Measurements from ENCODE around the gene GAS2L3.
"Not testable (repeated sequence)": the region's sequence is repeated elsewhere in the genome, so short reads cannot be mapped to it uniquely, and the experiment has no call there.

Gene GAS2L3

GRCh38 chr12:100610666-100611430 is 37.4 kb downstream of the GAS2L3 start:
- Histone ChIP-seq H3K9me3 (ENCODE audit: control insufficient read depth, insufficient read depth, low read length) (no peaks in the 10 kb centered on the region), H3K4me1 (ENCODE audit: control insufficient read depth, insufficient read depth, low read length) (no peaks in the 10 kb centered on the region), H3K9ac (ENCODE audit: low read depth, low read length) (no peak overlapping the region), H3K27ac (ENCODE audit: low read depth, low read length) (no peak overlapping the region), H3K36me3 (ENCODE audit: control insufficient read depth, insufficient read depth, low read length) (0 out of 2 replicates have a peak, but pooled peaks cover 3% of the 10 kb centered on the region), H3K4me3 (ENCODE audit: low read depth, low read length) (no peak overlapping the region), H3K27me3 (ENCODE audit: control insufficient read depth, insufficient read depth, low read length) (no peaks in the 10 kb centered on the region)

GRCh38 chr12:100612606-100613005 is 39.1 kb downstream of the GAS2L3 start:
- H3K9me3 ChIP-seq (ENCODE audit: control insufficient read depth, insufficient read depth, low read length): no peaks in the 10 kb centered on the region
- H3K27ac ChIP-seq (ENCODE audit: low read depth, low read length): no peak overlapping the region
- H3K9ac ChIP-seq (ENCODE audit: low read depth, low read length): no peak overlapping the region
- no peaks in the 10 kb centered on the region for H3K4me1 ChIP-seq (ENCODE audit: control insufficient read depth, insufficient read depth, low read length)
- 0 out of 2 replicates have a peak, but pooled peaks cover 3% of the 10 kb centered on the region for H3K36me3 ChIP-seq (ENCODE audit: control insufficient read depth, insufficient read depth, low read length)
- no peaks in the 10 kb centered on the region for H3K27me3 ChIP-seq (ENCODE audit: control insufficient read depth, insufficient read depth, low read length)
- no peak overlapping the region for H3K4me3 ChIP-seq (ENCODE audit: low read depth, low read length)

- no peaks in the 10 kb centered on the region for H3K4me1 ChIP-seq (ENCODE audit: control insufficient read depth, insufficient read depth, low read length)
- H3K27ac ChIP-seq (ENCODE audit: low read depth, low read length): no peak overlapping the region
- no peaks in the 10 kb centered on the region for H3K9me3 ChIP-seq (ENCODE audit: control insufficient read depth, insufficient read depth, low read length)
- no peak overlapping the region for H3K9ac ChIP-seq (ENCODE audit: low read depth, low read length)
- no peaks in the 10 kb centered on the region for H3K27me3 ChIP-seq (ENCODE audit: control insufficient read depth, insufficient read depth, low read length)
- no peak overlapping the region for H3K4me3 ChIP-seq (ENCODE audit: low read depth, low read length)
- no peaks in the 10 kb centered on the region for H3K36me3 ChIP-seq (ENCODE audit: control insufficient read depth, insufficient read depth, low read length)
These were observed 51.1 kb downstream of the GAS2L3 start for GRCh38 chr12:100624571-100624970.

- H3K9me3 ChIP-seq (ENCODE audit: control insufficient read depth, insufficient read depth, low read length): no peaks in the 10 kb centered on the region
- no peaks in the 10 kb centered on the region for H3K4me1 ChIP-seq (ENCODE audit: control insufficient read depth, insufficient read depth, low read length)
- no peaks in the 10 kb centered on the region for H3K27me3 ChIP-seq (ENCODE audit: control insufficient read depth, insufficient read depth, low read length)
- no peak overlapping the region for H3K4me3 ChIP-seq (ENCODE audit: low read depth, low read length)
- no peak overlapping the region for H3K27ac ChIP-seq (ENCODE audit: low read depth, low read length)
- H3K36me3 ChIP-seq (ENCODE audit: control insufficient read depth, insufficient read depth, low read length): no peaks in the 10 kb centered on the region
- no peak overlapping the region for H3K9ac ChIP-seq (ENCODE audit: low read depth, low read length)
These were observed 59.0 kb downstream of the GAS2L3 start for GRCh38 chr12:100632445-100632892.

GRCh38 chr12:100633082-100633785 is 59.8 kb downstream of the GAS2L3 start:
- not testable (repeated sequence) for H3K4me1 ChIP-seq (ENCODE audit: control insufficient read depth, insufficient read depth, low read length); H3K4me3 ChIP-seq (ENCODE audit: low read depth, low read length); H3K27ac ChIP-seq (ENCODE audit: low read depth, low read length); H3K27me3 ChIP-seq (ENCODE audit: control insufficient read depth, insufficient read depth, low read length); H3K36me3 ChIP-seq (ENCODE audit: control insufficient read depth, insufficient read depth, low read length); H3K9me3 ChIP-seq (ENCODE audit: control insufficient read depth, insufficient read depth, low read length); H3K9ac ChIP-seq (ENCODE audit: low read depth, low read length)

GRCh38 chr12:100643246-100643645 is 69.8 kb downstream of the GAS2L3 start:
- no peak overlapping the region for H3K27ac ChIP-seq (ENCODE audit: low read depth, low read length)

GRCh38 chr12:100646896-100647295 is 73.4 kb downstream of the GAS2L3 start:
- Histone ChIP-seq H3K4me3 (ENCODE audit: low read depth, low read length) (no peak overlapping the region), H3K36me3 (ENCODE audit: control insufficient read depth, insufficient read depth, low read length) (no peaks in the 10 kb centered on the region), H3K27me3 (ENCODE audit: control insufficient read depth, insufficient read depth, low read length) (no peaks in the 10 kb centered on the region), H3K27ac (ENCODE audit: low read depth, low read length) (no peak overlapping the region), H3K9ac (ENCODE audit: low read depth, low read length) (no peak overlapping the region), H3K9me3 (ENCODE audit: control insufficient read depth, insufficient read depth, low read length) (peaks cover 12% of the 10 kb centered on the region), H3K4me1 (ENCODE audit: control insufficient read depth, insufficient read depth, low read length) (no peaks in the 10 kb centered on the region)

More at GRCh38 chr12:100643246-100643645, 69.8 kb downstream of the GAS2L3 start:
- no peak overlapping the region for H3K9ac ChIP-seq (ENCODE audit: low read depth, low read length)
- H3K4me3 ChIP-seq (ENCODE audit: low read depth, low read length): no peak overlapping the region
- H3K27me3 ChIP-seq (ENCODE audit: control insufficient read depth, insufficient read depth, low read length): no peaks in the 10 kb centered on the region
- H3K9me3 ChIP-seq (ENCODE audit: control insufficient read depth, insufficient read depth, low read length): peaks cover 12% of the 10 kb centered on the region
- no peaks in the 10 kb centered on the region for H3K36me3 ChIP-seq (ENCODE audit: control insufficient read depth, insufficient read depth, low read length)
- H3K4me1 ChIP-seq (ENCODE audit: control insufficient read depth, insufficient read depth, low read length): no peaks in the 10 kb centered on the region

GRCh38 chr12:100651108-100651507 is 77.6 kb downstream of the GAS2L3 start:
- Histone ChIP-seq H3K27me3 (ENCODE audit: control insufficient read depth, insufficient read depth, low read length) (no peaks in the 10 kb centered on the region), H3K4me3 (ENCODE audit: low read depth, low read length) (no peak overlapping the region), H3K4me1 (ENCODE audit: control insufficient read depth, insufficient read depth, low read length) (no peaks in the 10 kb centered on the region), H3K36me3 (ENCODE audit: control insufficient read depth, insufficient read depth, low read length) (no peaks in the 10 kb centered on the region), H3K9ac (ENCODE audit: low read depth, low read length) (no peak overlapping the region), H3K9me3 (ENCODE audit: control insufficient read depth, insufficient read depth, low read length) (no peaks in the 10 kb centered on the region; the same call in 1 of the 2 replicates), H3K27ac (ENCODE audit: low read depth, low read length) (no peak overlapping the region)

GRCh38 chr12:100651694-100652093 is 78.2 kb downstream of the GAS2L3 start:
- Histone ChIP-seq H3K4me1 (ENCODE audit: control insufficient read depth, insufficient read depth, low read length) (no peaks in the 10 kb centered on the region), H3K27me3 (ENCODE audit: control insufficient read depth, insufficient read depth, low read length) (no peaks in the 10 kb centered on the region), H3K36me3 (ENCODE audit: control insufficient read depth, insufficient read depth, low read length) (no peaks in the 10 kb centered on the region), H3K4me3 (ENCODE audit: low read depth, low read length) (no peak overlapping the region), H3K9ac (ENCODE audit: low read depth, low read length) (no peak overlapping the region), H3K27ac (ENCODE audit: low read depth, low read length) (no peak overlapping the region), H3K9me3 (ENCODE audit: control insufficient read depth, insufficient read depth, low read length) (no peaks in the 10 kb centered on the region; the same call in 1 of the 2 replicates)

GRCh38 chr12:100652488-100652887 is 79.0 kb downstream of the GAS2L3 start:
- no peak overlapping the region for H3K27ac ChIP-seq (ENCODE audit: low read depth, low read length)

GRCh38 chr12:100656141-100656540 is 82.7 kb downstream of the GAS2L3 start:
- Histone ChIP-seq H3K9me3 (ENCODE audit: control insufficient read depth, insufficient read depth, low read length) (no peaks in the 10 kb centered on the region), H3K9ac (ENCODE audit: low read depth, low read length) (no peak overlapping the region), H3K4me1 (ENCODE audit: control insufficient read depth, insufficient read depth, low read length) (peaks cover 3% of the 10 kb centered on the region), H3K36me3 (ENCODE audit: control insufficient read depth, insufficient read depth, low read length) (no peaks in the 10 kb centered on the region), H3K27me3 (ENCODE audit: control insufficient read depth, insufficient read depth, low read length) (no peaks in the 10 kb centered on the region), H3K4me3 (ENCODE audit: low read depth, low read length) (no peak overlapping the region), H3K27ac (ENCODE audit: low read depth, low read length) (no peak overlapping the region)

More at GRCh38 chr12:100652488-100652887, 79.0 kb downstream of the GAS2L3 start:
- H3K36me3 ChIP-seq (ENCODE audit: control insufficient read depth, insufficient read depth, low read length): no peaks in the 10 kb centered on the region
- no peaks in the 10 kb centered on the region for H3K4me1 ChIP-seq (ENCODE audit: control insufficient read depth, insufficient read depth, low read length)
- H3K27me3 ChIP-seq (ENCODE audit: control insufficient read depth, insufficient read depth, low read length): no peaks in the 10 kb centered on the region
- no peak overlapping the region for H3K9ac ChIP-seq (ENCODE audit: low read depth, low read length)
- H3K9me3 ChIP-seq (ENCODE audit: control insufficient read depth, insufficient read depth, low read length): no peaks in the 10 kb centered on the region; the same call in 1 of the 2 replicates
- no peak overlapping the region for H3K4me3 ChIP-seq (ENCODE audit: low read depth, low read length)

Measured in HUES48 (cell line).